Mucosa of descending colon (tissue), 3 donors: ENCODE data around the gene COL4A2. TPM values are rescaled to one million over a fixed set of nuclear protein-coding genes. Genes with fewer than 3 reads are reported as not detected.

Experiments used
- ATAC-seq: fragments of 200-7000 bp; cut with Tn5 transposase; one replicate; pipeline ENCODE4 v1.9.1; 2020; ENCODE audit warnings: mild to moderate bottlenecking, moderate library complexity
- DNase-seq, 3 donors: peaks; one replicate each; pipeline ENCODE4 v3.0.0-alpha.2; 2020
- H3K36me3 ChIP-seq: fragments of 200-600 bp; one replicate; pipeline ENCODE4 v1.8.0; 2021; ENCODE audit warnings: low read depth, mild to moderate bottlenecking
- H3K4me1 ChIP-seq: fragments of 200-600 bp; one replicate; pipeline ENCODE4 v1.8.0; 2021; ENCODE audit warnings: low read depth, mild to moderate bottlenecking
- H3K4me3 ChIP-seq: fragments of 200-600 bp; one replicate; pipeline ENCODE4 v1.8.0; 2021; ENCODE audit warnings: mild to moderate bottlenecking
- H3K9me3 ChIP-seq: fragments of 200-600 bp; one replicate; pipeline ENCODE4 v1.8.0; 2021; ENCODE audit warnings: mild to moderate bottlenecking
- CTCF ChIP-seq: fragments of 200-600 bp; IDR thresholded peaks from one replicate; pipeline ENCODE4 v1.8.0; 2022; ENCODE audit warnings: antibody characterized with exemption, mild to moderate bottlenecking
- intact Hi-C, 2 donors: fragments of 100-400 bp; cut with DNase I in 1 of 2; cut with micrococcal nuclease in 1 of 2; formaldehyde crosslinking; loops; one replicate each; pipeline versions ENCODE4 v1.11.0 to v1.11.1; 2022; cut with DNase I, micrococcal nuclease
- total RNA-seq, 3 donors: library from RNA; stranded (reverse); fragmentation: NEBNext Ultra II Directional in 2 of 3; extraction: Animal tissue kit (Norgen Biotek cat#: 25700) in 2 of 3; gene quantifications; one replicate each; pipeline versions ENCODE4 v1.2.1 to v1.2.4, GENCODE V29; 2021 to 2023
- donor health status: DM: no; HTN: no; CAD: no; lungs with moderate emphysema.
- donor health status: DM: no; HTN: no; CAD: no.
- donor health status: DM: no; HTN: yes; CAD: no.

COL4A2 gene
- total RNA-seq, 3 donors from 2014 or later, result 33.5 to 389 (median 74.2) TPM

GRCh38 chr13:110436276-110436675 is 129.2 kb downstream of the COL4A2 start:
- no peak for TF ChIP-seq CTCF
- Histone ChIP-seq H3K9me3 (no peaks in the 10 kb centered on the region), H3K36me3 (no peaks in the 10 kb centered on the region), H3K4me3 (no peak overlapping the region), H3K4me1 (peaks cover 4% of the 10 kb centered on the region)
- intact Hi-C loops, result no loop called here
- ATAC-seq, result no peak
- DNase-seq, result no peak

- ATAC-seq (no peak), DNase-seq (no peak)
- Histone ChIP-seq H3K4me1 (peaks cover 6% of the 10 kb centered on the region), H3K9me3 (no peaks in the 10 kb centered on the region), H3K4me3 (no peak overlapping the region), H3K36me3 (no peaks in the 10 kb centered on the region)
- intact Hi-C loops, result no loop called here
- TF ChIP-seq CTCF, result no peak
Measured at GRCh38 chr13:110436786-110437370, 129.8 kb downstream of the COL4A2 start.

GRCh38 chr13:110438211-110438610 is 131.1 kb downstream of the COL4A2 start:
- no peak for TF ChIP-seq CTCF
- no peak overlapping the region for H3K4me3 ChIP-seq
- DNase-seq, result no peak
- intact Hi-C loops, result no loop called here
- ATAC-seq, result no peak
- H3K4me1 ChIP-seq, result peaks cover 10% of the 10 kb centered on the region
- H3K36me3 ChIP-seq, result no peaks in the 10 kb centered on the region
- H3K9me3 ChIP-seq, result no peaks in the 10 kb centered on the region

GRCh38 chr13:110438776-110439175 is 131.7 kb downstream of the COL4A2 start:
- ATAC-seq, result no peak
- H3K4me1 ChIP-seq, result peaks cover 10% of the 10 kb centered on the region
- H3K4me3 ChIP-seq, result no peak overlapping the region
- intact Hi-C loops, result no loop called here
- H3K36me3 ChIP-seq, result no peaks in the 10 kb centered on the region
- H3K9me3 ChIP-seq, result no peaks in the 10 kb centered on the region
- TF ChIP-seq CTCF, result no peak
- no peak for DNase-seq

- H3K9me3 ChIP-seq, result no peaks in the 10 kb centered on the region
- H3K4me3 ChIP-seq, result no peak overlapping the region
- intact Hi-C loops, result no loop called here
- H3K36me3 ChIP-seq, result no peaks in the 10 kb centered on the region
- no peak for TF ChIP-seq CTCF
- ATAC-seq, result peak; percentile 88
- peaks cover 10% of the 10 kb centered on the region for H3K4me1 ChIP-seq
- peak in 1 of 3 donors; percentile 58 for DNase-seq
Measured at GRCh38 chr13:110440946-110441731, 134.1 kb downstream of the COL4A2 start.
